HG03354 (cell line): ENCODE results near the gene ZBTB16.

ENCODE experiments used
- ATAC-seq: cut with Tn5 transposase; IDR thresholded peaks from one replicate; pipeline ENCODE4 v1.9.1; 2021; ENCODE audit warnings: mild to moderate bottlenecking; ENCODE audit not compliant: unreplicated experiment, poor library complexity, severe bottlenecking

ZBTB16 gene

GRCh38 chr11:114159802-114160632 lies 100.5 kb downstream of the ZBTB16 start:
- ATAC-seq, result peak; percentile 73

GRCh38 chr11:114160894-114161293 lies 101.4 kb downstream of the ZBTB16 start:
- no peak for ATAC-seq

GRCh38 chr11:114161486-114162250 lies 102.2 kb downstream of the ZBTB16 start:
- no peak for ATAC-seq

GRCh38 chr11:114162719-114163123 lies 103.2 kb downstream of the ZBTB16 start:
- no peak for ATAC-seq

- no peak for ATAC-seq
Observed at GRCh38 chr11:114163229-114163631, 103.7 kb downstream of the ZBTB16 start.

GRCh38 chr11:114163830-114164401 lies 104.4 kb downstream of the ZBTB16 start:
- no peak for ATAC-seq

- no peak for ATAC-seq
Observed at GRCh38 chr11:114164546-114164945, 105.0 kb downstream of the ZBTB16 start.

GRCh38 chr11:114165326-114166230 lies 106.1 kb downstream of the ZBTB16 start:
- no peak for ATAC-seq

GRCh38 chr11:114166362-114166761 lies 106.9 kb downstream of the ZBTB16 start:
- ATAC-seq, result no peak

GRCh38 chr11:114166897-114167323 lies 107.4 kb downstream of the ZBTB16 start:
- ATAC-seq, result no peak

- ATAC-seq, result no peak
Observed at GRCh38 chr11:114167355-114167754, 107.8 kb downstream of the ZBTB16 start.

GRCh38 chr11:114167771-114168448 lies 108.4 kb downstream of the ZBTB16 start:
- no peak for ATAC-seq

- ATAC-seq, result no peak
Observed at GRCh38 chr11:114168691-114169090, 109.2 kb downstream of the ZBTB16 start.

GRCh38 chr11:114169321-114169749 lies 109.8 kb downstream of the ZBTB16 start:
- ATAC-seq, result no peak

GRCh38 chr11:114169821-114170220 lies 110.3 kb downstream of the ZBTB16 start:
- no peak for ATAC-seq

GRCh38 chr11:114170226-114170625 lies 110.7 kb downstream of the ZBTB16 start:
- no peak for ATAC-seq

- ATAC-seq, result no peak
Observed at GRCh38 chr11:114171257-114172054, 111.9 kb downstream of the ZBTB16 start.
